HepG2 (cell line): Measurements from ENCODE around the gene SNAP47. TPM values are rescaled to one million over a fixed set of nuclear protein-coding genes. Genes with fewer than 3 reads are reported as not detected.

ENCODE experiments used
- ATAC-seq: fragments of 200-7000 bp; cut with Tn5 transposase; 3 replicates; pipeline ENCODE4 v1.9.1; 2020; ENCODE audit warnings: mild to moderate bottlenecking, moderate library complexity
- BruUV-seq: library from RNA; stranded (reverse); fragments of 400-500 nt; replicated peaks from 2 replicates; lab custom pipeline; 2021; lab: Mats Ljungman, UMichigan
- CTCF ChIA-PET: fragments of 300-600 bp; formaldehyde crosslinking; extraction: SDS; loops from one replicate; lab custom pipeline; 2021; ENCODE audit warnings: low total read pairs, inconsistent platforms, low intra/inter-chr PET ratio; lab: Yijun Ruan, JAX
- POLR2A ChIA-PET: fragments of 350-600 bp; sonication (Branson Sonifier 250); formaldehyde crosslinking; loops from one replicate; lab custom pipeline; 2020; ENCODE audit warnings: antibody characterized with exemption, inconsistent platforms; lab: Yijun Ruan, JAX
- DNase-seq: peaks from one replicate; pipeline ENCODE4 v3.0.0-alpha.2; 2015; ENCODE audit warnings: low spot score
- FAIRE-seq: peaks from 3 replicates; lab custom pipeline; 2011; peaks lifted over from hg19 to GRCh38; lab: Jason Lieb, UNC
- H2AFZ ChIP-seq: one replicate; pipeline ENCODE4 v1.6.1; 2011; ENCODE audit warnings: low read length, inconsistent platforms
- H3K27ac ChIP-seq: fragments of 300-600 bp; 3 replicates; pipeline ENCODE4 v1.8.0; 2011; ENCODE audit warnings: mixed run types, mild to moderate bottlenecking, mixed read lengths, low read length, inconsistent platforms; ENCODE audit not compliant: insufficient read depth; ENCODE audit errors: extremely low read length
- H3K27me3 ChIP-seq, 2 experiments: fragments of 200-600 bp in 1 of 2; 2 replicates in 1 of 2; 3 replicates in 1 of 2; pipeline versions ENCODE4 v1.6.0 to v1.8.0; 2011; ENCODE audit warnings: low read length in 2 of 2, mild to moderate bottlenecking in 2 of 2, moderate library complexity in 2 of 2, inconsistent platforms in 1 of 2; ENCODE audit not compliant: insufficient read depth in 2 of 2, control insufficient read depth in 1 of 2
- H3K36me3 ChIP-seq, 2 experiments: fragments of 200-600 bp in 1 of 2; replicated peaks in 1 of 2; 2 replicates in 1 of 2; 3 replicates in 1 of 2; pipeline versions ENCODE4 v1.5.1 to v1.8.0; 2011; ENCODE audit warnings: low read length in 2 of 2, inconsistent platforms in 1 of 2; ENCODE audit not compliant: insufficient read depth in 2 of 2, control insufficient read depth in 1 of 2
- H3K4me1 ChIP-seq: 2 replicates; pipeline ENCODE4 v1.5.1; 2012; ENCODE audit warnings: low read length, inconsistent platforms; ENCODE audit not compliant: insufficient read depth
- H3K4me2 ChIP-seq: 2 replicates; pipeline ENCODE4 v1.6.0; 2011; ENCODE audit warnings: low read depth, low read length, inconsistent platforms
- H3K4me3 ChIP-seq, 3 experiments: fragments of 200-600 bp in 1 of 3; sonication (generic), shearing (Covaris generic) in 1 of 3; replicated peaks in 1 of 3; 2 replicates each; pipeline ENCODE4 v1.5.1; 2011 to 2016; ENCODE audit warnings: low read length in 3 of 3, inconsistent platforms in 2 of 3, low read depth in 2 of 3, mild to moderate bottlenecking in 2 of 3, control low read depth in 1 of 3, mixed read lengths in 1 of 3; ENCODE audit not compliant: insufficient read depth in 1 of 3
- H3K79me2 ChIP-seq: one replicate; pipeline ENCODE4 v1.6.1; 2011; ENCODE audit warnings: low read length, inconsistent platforms; ENCODE audit not compliant: insufficient read depth
- H3K9ac ChIP-seq: 2 replicates; pipeline ENCODE4 v1.6.0; 2011; ENCODE audit warnings: mild to moderate bottlenecking, low read depth, low read length, inconsistent platforms; ENCODE audit not compliant: insufficient read depth
- H3K9me3 ChIP-seq: 2 replicates; pipeline ENCODE4 v1.5.1; 2012; ENCODE audit warnings: mild to moderate bottlenecking, low read length
- H4K20me1 ChIP-seq: 2 replicates; pipeline ENCODE4 v1.6.0; 2011; ENCODE audit warnings: inconsistent platforms, mild to moderate bottlenecking, low read length, moderate library complexity; ENCODE audit not compliant: insufficient read depth
- BCL6 ChIP-seq: IDR thresholded peaks from 2 replicates; pipeline ENCODE4 v1.6.1; 2016; ENCODE audit warnings: missing genetic modification reagents, missing compliant biosample characterization
- CEBPB ChIP-seq: IDR thresholded peaks from 2 replicates; pipeline ENCODE4 v1.6.1; 2011; ENCODE audit warnings: low read depth, low read length, improper control_type of control experiment, borderline replicate concordance
- GMEB2 ChIP-seq: IDR thresholded peaks from 2 replicates; pipeline ENCODE4 v1.6.1; 2016; ENCODE audit warnings: missing biosample characterization, missing genetic modification reagents, low read depth
- JUN ChIP-seq: sonication (generic); formaldehyde crosslinking; IDR thresholded peaks from 2 replicates; pipeline ENCODE4 v1.4.0; 2020; ENCODE audit warnings: mild to moderate bottlenecking, missing genetic modification reagents
- MED8 ChIP-seq: sonication (generic); formaldehyde crosslinking; IDR thresholded peaks from 2 replicates; pipeline ENCODE4 v1.8.1; 2023; ENCODE audit warnings: mild to moderate bottlenecking, missing genetic modification reagents; ENCODE audit not compliant: insufficient replicate concordance
- NFYB ChIP-seq: sonication (generic); formaldehyde crosslinking; IDR thresholded peaks from 2 replicates; pipeline ENCODE4 v1.4.0; 2020; ENCODE audit warnings: missing genetic modification reagents
- NFYC ChIP-seq: IDR thresholded peaks from 2 replicates; pipeline ENCODE4 v1.6.1; 2016; ENCODE audit warnings: missing genetic modification reagents, missing compliant biosample characterization
- PATZ1 ChIP-seq: sonication (generic); formaldehyde crosslinking; IDR thresholded peaks from 2 replicates; pipeline ENCODE4 v1.4.0; 2020; ENCODE audit warnings: missing genetic modification reagents
- PAX8 ChIP-seq: sonication (generic); formaldehyde crosslinking; IDR thresholded peaks from 2 replicates; pipeline ENCODE4 v1.8.0; 2022; ENCODE audit warnings: mild to moderate bottlenecking, missing genetic modification reagents, borderline replicate concordance
- RELA ChIP-seq: sonication (generic); formaldehyde crosslinking; IDR thresholded peaks from 2 replicates; pipeline ENCODE4 v1.4.0; 2020; ENCODE audit warnings: missing genetic modification reagents
- SOX5 ChIP-seq: IDR thresholded peaks from 2 replicates; pipeline ENCODE4 v1.6.1; 2016; ENCODE audit warnings: borderline replicate concordance
- SPEN ChIP-seq: sonication (generic); formaldehyde crosslinking; IDR thresholded peaks from 2 replicates; pipeline ENCODE4 v1.5.1; 2020; ENCODE audit warnings: low read depth, mild to moderate bottlenecking, missing genetic modification reagents
- TAF1 ChIP-seq: sonication (generic); formaldehyde crosslinking; IDR thresholded peaks from 2 replicates; pipeline ENCODE4 v1.4.0; 2020; ENCODE audit warnings: missing genetic modification reagents
- ZNF235 ChIP-seq: sonication (generic); formaldehyde crosslinking; IDR thresholded peaks from 2 replicates; pipeline ENCODE4 v1.8.1; 2023; ENCODE audit warnings: mild to moderate bottlenecking, missing genetic modification reagents, borderline replicate concordance
- ZNF530 ChIP-seq: sonication (generic); formaldehyde crosslinking; IDR thresholded peaks from 2 replicates; pipeline ENCODE4 v1.5.0; 2020; ENCODE audit warnings: low read depth, mild to moderate bottlenecking, missing genetic modification reagents
- ZNF746 ChIP-seq: sonication (generic); formaldehyde crosslinking; IDR thresholded peaks from 2 replicates; pipeline ENCODE4 v1.8.0; 2022; ENCODE audit warnings: mild to moderate bottlenecking, missing genetic modification reagents
- ZNF878 ChIP-seq: sonication (generic); formaldehyde crosslinking; IDR thresholded peaks from 2 replicates; pipeline ENCODE4 v1.8.1; 2023; ENCODE audit warnings: mild to moderate bottlenecking, missing genetic modification reagents, moderate library complexity
- WGBS: methylation state at CpG from one replicate; pipeline ENCODE4 v1.1.6; 2017; ENCODE audit warnings: low lambda C conversion rate; 5-methylcytosine and 5-hydroxymethylcytosine counted together
- in situ Hi-C: cut with HindIII; loops from 2 replicates; pipeline ENCODE4 v1.10.0; 2017; ENCODE audit warnings: low pct_unique_long_range_greater_than_20kb; ENCODE audit not compliant: extremely low pct_ligation_motif_present
- intact Hi-C: fragments of 100-400 bp; cut with micrococcal nuclease; formaldehyde crosslinking; loops from one replicate; pipeline ENCODE4 v1.10.0; 2022; ENCODE audit not compliant: unreplicated experiment
- polyA plus RNA-seq, 8 experiments: library from polyadenylated mRNA; depleted of rRNA in 3 of 8; stranded (reverse) in 7 of 8; unstranded in 1 of 8; fragments of >200 nt; fragmentation: Illumina TruSeq in 4 of 8; extraction: Trizol in 4 of 8; gene quantifications; 2 replicates each; pipeline versions ENCODE4 v1.2.1 to v1.2.3, GENCODE V29; 2011 to 2016; ENCODE audit warnings: low read depth in 4 of 8, missing spikeins in 1 of 8, mixed read lengths in 1 of 8; ENCODE audit not compliant: insufficient read depth in 1 of 8
- total RNA-seq, 5 experiments: library from RNA; depleted of rRNA; stranded (reverse); fragments of >200 nt; fragmentation: Illumina TruSeq; extraction: Trizol; gene quantifications; 2 replicates each; pipeline ENCODE4 v1.2.3, GENCODE V29; 2016; ENCODE audit warnings: low read depth in 1 of 5
- TF ChIP-seq, protein P1 (sequence below): sonication (generic); formaldehyde crosslinking; IDR thresholded peaks from 2 replicates; pipeline ENCODE4 v1.4.0; 2020; ENCODE audit warnings: missing genetic modification reagents

The SNAP47 gene
- total and polyA plus RNA-seq, 2 of the 13 experiments (the other 11 are each of a cell fraction or from before 2014, with no cell fraction given) = 13.6 to 25.1 TPM

GRCh38 chr1:227796359-227796915, 61.2 kb downstream of the SNAP47 start (continued):
- no peak for TF ChIP-seq BCL6
- no peak for TF ChIP-seq SOX5
- no peak for TF ChIP-seq JUN
- no peak for TF ChIP-seq ZNF878 (CRISPR knock-in tag)

- H3K9me3 ChIP-seq = no peaks in the 10 kb centered on the region
- intact Hi-C loops = no loop called here
- no peaks in the 10 kb centered on the region for H4K20me1 ChIP-seq
- H3K27ac ChIP-seq = no peak overlapping the region
- no peak for DNase-seq
- ATAC-seq = no peak
- H3K4me1 ChIP-seq = no peaks in the 10 kb centered on the region
- H3K36me3 ChIP-seq = no peaks in the 10 kb centered on the region
- H3K4me2 ChIP-seq = no peak overlapping the region
- peaks cover 9 to 41% of the 10 kb centered on the region in 2 experiments; a peak in 4 of 5 replicates for H3K27me3 ChIP-seq
- BruUV-seq = no TSS peak
- TF ChIP-seq RELA (CRISPR knock-in tag) (no peak), TAF1 (CRISPR knock-in tag) (no peak), ZNF746 (CRISPR knock-in tag) (no peak), PAX8 (CRISPR knock-in tag) (no peak), CEBPB (no peak), MED8 (CRISPR knock-in tag) (no peak), PATZ1 (CRISPR knock-in tag) (no peak), ZNF530 (CRISPR knock-in tag) (no peak), ZNF235 (CRISPR knock-in tag) (no peak), GMEB2 (CRISPR knock-in tag) (no peak), SPEN (CRISPR knock-in tag) (no peak), NFYB (CRISPR knock-in tag) (no peak), NFYC (CRISPR knock-in tag) (no peak)
- TF ChIP-seq, protein P1, sequence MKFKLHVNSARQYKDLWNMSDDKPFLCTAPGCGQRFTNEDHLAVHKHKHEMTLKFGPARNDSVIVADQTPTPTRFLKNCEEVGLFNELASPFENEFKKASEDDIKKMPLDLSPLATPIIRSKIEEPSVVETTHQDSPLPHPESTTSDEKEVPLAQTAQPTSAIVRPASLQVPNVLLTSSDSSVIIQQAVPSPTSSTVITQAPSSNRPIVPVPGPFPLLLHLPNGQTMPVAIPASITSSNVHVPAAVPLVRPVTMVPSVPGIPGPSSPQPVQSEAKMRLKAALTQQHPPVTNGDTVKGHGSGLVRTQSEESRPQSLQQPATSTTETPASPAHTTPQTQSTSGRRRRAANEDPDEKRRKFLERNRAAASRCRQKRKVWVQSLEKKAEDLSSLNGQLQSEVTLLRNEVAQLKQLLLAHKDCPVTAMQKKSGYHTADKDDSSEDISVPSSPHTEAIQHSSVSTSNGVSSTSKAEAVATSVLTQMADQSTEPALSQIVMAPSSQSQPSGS (CRISPR knock-in tag) = no peak
- TF ChIP-seq, all 625 proteins: peak for 0
- no peak overlapping the region for H2AFZ ChIP-seq
- H3K79me2 ChIP-seq = no peaks in the 10 kb centered on the region
- no peak for FAIRE-seq
- no peak overlapping the region for H3K9ac ChIP-seq
- no peak overlapping the region for H3K4me3 ChIP-seq
- in situ Hi-C loops = no loop called here
- ChIA-PET POLR2A (no interaction called here), CTCF (no interaction called here)
- WGBS = 0% methylated on average over 1 of the region's 3 CpGs
Measured at GRCh38 chr1:227797144-227797543, 61.9 kb downstream of the SNAP47 start.
